ENCODE data around the gene SETD5.

- TF ChIP-seq, protein P1, sequence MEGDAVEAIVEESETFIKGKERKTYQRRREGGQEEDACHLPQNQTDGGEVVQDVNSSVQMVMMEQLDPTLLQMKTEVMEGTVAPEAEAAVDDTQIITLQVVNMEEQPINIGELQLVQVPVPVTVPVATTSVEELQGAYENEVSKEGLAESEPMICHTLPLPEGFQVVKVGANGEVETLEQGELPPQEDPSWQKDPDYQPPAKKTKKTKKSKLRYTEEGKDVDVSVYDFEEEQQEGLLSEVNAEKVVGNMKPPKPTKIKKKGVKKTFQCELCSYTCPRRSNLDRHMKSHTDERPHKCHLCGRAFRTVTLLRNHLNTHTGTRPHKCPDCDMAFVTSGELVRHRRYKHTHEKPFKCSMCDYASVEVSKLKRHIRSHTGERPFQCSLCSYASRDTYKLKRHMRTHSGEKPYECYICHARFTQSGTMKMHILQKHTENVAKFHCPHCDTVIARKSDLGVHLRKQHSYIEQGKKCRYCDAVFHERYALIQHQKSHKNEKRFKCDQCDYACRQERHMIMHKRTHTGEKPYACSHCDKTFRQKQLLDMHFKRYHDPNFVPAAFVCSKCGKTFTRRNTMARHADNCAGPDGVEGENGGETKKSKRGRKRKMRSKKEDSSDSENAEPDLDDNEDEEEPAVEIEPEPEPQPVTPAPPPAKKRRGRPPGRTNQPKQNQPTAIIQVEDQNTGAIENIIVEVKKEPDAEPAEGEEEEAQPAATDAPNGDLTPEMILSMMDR (IDR thresholded peaks at IDR 0.05) = no peak
- TF ChIP-seq POLR2A (IDR thresholded peaks at IDR 0.05) (no peak), EP300 (IDR thresholded peaks at IDR 0.05) (no peak), POLR2AphosphoS5 (IDR thresholded peaks at IDR 0.05) (no peak)
These were observed 41.9 kb downstream of the SETD5 start for GRCh38 chr3:9439331-9439730.
